Smooth muscle cell of the brain vasculature (primary cell): Measurements from ENCODE around the gene LASP1NB.

Experiments
- DNase-seq: peaks from one replicate; pipeline ENCODE4 v3.0.0-alpha.2; 2012; ENCODE audit warnings: low read depth, low spot score

The LASP1NB gene

DNA sequence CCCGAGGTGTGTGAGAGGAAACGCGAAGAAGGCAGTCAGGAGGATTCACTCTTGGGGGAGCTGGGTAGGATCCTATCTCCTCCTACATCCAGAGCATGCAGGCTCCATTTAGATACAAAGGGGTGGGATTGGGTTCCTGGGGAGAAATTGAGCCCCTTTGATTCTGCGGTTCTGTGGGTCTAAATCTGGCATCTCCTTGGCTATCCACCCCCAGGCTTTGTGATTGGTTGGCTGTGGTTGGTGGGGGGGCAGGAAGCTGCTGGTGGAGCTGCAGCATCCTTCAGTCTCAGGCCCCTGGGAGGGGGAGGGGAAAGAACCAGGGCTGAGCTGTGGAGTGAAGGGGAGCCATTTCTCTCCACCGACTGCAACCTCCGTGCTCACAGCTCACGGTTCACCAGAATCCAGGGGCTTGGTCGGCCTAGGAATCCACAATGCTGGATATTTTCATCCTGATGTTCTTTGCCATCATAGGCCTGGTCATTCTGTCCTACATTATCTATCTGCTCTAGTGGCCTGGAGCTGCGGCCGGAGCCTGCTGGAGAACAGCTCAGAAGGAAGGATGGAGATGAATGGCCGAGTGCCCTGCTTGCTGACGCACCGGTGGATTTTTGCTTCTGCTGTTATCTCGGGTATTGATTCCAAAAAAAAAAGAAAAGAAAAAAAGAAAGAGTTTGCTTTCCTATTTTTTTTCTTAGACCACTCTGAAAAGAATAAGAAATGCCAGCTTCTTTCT lies at the start of gene LASP1NB:
LASP1NB (plus strand) TSS at position 352 of the 733 bp plus-strand sequence.
- DNase-seq = no peak

DNA sequence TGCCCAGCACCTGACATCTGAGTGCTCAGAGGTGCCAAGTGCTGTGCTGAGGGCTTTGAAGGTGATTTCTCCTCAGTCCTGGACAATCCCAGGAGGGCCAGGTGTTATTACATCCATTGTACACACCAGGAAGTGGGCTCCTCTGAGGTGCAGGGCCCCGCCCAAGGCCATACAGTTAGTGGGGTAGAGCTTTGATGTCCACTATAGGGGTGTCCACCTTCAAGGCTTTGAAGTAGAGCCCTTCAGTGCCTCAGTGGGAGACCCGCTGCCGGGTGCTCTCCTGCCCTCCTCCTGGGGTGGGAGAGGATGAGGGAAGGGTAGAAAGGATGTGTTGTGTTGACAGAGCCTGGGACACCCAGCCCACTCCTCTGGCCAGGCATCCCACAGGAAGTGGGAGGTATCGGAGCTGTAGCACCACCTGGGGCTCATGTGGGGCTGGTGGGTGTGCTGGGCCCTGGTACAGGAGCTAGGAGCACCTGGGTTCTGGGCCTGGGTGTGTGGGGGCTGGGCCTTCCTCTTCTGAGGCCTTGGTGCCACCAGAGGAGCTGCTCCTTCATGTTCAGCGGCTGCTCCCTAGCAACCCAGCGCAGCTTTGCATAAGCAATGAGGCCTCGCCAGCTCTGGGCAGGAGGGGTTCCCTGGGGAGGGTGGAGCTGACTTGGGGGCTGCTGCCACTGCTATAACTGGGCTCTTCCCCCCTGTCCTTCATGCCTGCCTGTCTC lies 48.1 kb upstream of the LASP1NB start:
- no peak for DNase-seq

DNA sequence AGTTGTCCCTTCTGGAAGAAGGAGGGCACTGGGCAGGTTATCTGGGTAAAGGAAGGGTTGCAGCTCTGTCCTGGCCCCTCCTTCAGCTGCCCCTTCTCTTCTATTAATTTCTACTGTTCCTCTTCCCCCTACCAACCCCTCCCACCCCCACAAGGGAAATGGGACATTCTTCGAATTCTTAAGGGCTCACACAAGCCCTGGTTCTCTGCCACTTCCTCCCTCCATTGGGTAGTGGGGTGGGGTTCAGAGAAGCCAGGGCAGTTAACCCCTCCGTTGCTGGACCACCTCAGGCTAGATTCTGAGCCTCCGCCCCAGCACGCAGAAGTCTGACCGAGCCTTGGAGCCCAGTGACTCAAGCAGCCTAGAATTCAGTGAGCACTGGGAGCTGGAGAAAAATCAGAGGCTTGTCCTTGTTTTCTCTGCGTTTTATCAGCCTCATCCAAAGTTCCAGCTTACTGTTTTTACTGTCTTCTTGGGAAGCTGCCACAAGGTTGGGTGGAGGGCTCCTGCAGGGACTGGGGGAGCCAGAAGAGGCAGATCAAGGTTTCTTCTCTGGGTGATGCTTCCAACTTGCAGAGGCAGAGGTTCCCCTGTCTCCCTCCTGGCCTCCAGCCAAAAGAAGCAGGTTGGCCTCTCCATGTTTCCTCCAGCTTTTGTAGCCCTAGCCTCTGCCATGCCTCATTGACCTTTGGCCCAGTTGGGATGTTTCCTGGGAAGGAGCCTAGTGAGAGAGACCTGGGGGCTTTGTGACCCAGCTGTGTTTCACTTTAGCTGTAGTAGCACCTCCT lies 45.3 kb upstream of the LASP1NB start:
- no peak for DNase-seq

DNA sequence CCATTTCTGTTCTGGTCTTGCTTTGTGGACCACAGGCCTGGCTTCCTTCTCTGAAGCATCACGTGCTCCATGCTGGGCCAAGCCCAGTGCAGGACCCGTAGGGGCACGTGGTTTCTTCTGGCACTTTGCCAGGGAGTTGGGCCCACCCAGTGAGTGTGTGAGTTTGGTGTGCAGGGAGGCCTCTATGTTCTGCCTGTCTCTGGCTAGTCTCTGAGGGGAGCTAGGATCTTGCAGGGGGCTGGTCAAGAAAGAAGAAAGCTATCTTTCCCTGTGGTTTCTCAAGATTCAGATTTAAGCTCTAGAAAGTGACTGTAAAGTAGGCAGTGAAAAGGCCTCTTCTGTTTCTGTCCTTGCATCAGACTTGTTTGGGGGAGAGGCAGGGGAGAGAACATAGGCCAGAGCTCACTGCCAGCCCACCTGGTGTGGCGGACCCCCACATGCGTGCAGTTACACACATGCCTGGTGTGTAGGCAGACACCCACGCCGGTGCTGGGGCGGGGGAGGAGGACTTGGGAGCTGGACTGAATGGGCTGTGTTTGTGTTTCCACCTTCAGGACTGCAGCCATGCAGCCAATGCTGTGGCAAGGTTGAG lies 43.7 kb upstream of the LASP1NB start:
- no peak for DNase-seq

DNA sequence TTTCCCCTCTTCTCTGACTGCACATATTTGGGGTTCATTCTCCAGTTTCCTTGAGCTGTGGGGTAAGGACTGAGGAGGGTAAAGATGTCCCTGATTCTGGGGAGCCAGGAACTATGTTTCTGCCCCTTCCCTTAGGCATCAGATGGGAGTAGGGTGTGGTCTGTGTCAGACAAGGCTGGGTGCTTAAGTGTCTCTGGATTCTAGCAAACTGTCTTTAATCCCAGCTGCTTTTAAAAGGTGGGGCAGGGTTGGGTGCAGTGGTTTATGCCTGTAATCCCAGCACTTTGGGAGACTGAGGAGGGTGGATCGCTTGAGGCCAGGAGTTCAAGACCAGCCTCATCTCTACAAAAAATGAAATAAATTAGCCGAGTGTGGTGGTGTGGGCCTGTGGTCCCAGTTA lies 42.5 kb upstream of the LASP1NB start:
- no peak for DNase-seq

DNA sequence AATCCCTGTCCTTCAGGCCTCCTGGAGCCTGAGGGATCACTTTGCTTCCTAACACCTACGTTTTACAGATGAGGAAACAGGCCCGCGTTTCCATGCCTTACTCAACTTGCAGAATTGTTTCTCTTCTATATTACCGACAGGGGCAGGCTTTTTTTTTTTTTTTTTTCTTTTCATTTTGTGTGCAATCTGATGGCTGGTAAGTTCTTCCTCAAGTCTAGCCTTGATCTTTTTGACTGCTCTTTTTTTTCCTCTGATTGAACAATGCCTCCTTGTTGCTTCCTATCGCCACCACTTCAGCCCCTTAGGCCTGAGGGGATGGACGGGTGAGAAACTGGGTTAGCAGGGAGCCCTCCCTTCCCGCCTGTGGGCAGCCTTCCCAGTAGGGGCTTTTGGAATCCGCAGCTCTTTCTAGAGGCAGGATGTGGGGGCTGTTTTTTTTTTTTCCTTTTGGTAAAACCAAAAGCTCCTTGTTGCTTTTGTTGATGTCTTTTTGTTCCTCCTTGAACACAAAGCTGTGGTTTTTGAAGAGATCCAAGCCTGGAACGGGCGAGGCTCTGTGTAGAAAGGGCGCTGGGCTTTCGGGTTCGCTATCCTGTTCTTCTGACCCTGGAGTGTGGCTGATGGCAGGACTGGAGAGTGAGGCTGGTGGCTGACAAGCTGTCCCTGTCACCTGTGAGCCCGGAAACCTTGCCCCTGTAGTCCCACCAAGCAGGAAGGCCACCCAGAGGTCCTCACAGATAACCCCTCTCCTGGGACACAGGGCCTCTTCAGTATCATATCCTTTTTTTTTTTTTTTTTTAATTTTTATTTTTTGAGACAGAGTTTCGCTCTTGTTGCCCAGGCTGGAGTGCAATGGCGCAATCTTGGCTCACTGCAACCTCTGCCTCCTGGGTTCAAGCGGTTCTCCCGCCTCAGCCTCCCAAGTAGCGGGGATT lies 41.6 kb upstream of the LASP1NB start:
- no peak for DNase-seq

DNA sequence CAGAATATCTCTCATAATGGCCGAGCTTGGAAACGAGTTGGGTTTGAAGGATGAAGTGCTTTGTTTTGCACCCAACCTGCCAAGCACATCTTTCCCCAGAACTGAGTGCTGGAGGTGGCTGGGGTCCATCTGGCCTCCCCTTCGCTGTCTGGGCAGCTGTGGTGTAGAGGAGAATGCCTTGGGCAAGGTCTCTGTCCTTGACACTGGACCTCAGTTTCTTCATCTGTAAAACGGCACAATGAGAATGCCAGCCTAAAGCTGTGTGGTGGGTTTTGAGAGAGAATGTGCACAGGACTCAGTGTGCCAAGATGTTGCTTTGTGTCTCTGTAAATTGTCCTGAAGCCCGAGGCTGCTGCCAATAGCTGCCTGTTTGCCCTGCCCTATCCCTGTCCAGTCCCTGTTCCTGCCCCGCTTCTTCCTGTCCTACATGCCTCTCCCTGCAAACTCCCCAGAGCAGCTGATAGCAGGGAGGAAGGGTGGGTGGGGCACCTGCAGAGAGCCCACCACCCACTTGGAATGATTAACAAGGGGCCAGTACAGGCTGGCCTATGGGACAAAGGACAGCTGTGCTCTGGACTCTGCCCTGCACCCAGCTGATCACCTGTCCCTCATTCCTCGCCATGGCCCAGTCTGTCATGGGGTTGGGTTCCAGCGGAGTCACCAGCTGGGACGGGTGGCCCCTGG lies 40.2 kb upstream of the LASP1NB start:
- DNase-seq = no peak

DNA sequence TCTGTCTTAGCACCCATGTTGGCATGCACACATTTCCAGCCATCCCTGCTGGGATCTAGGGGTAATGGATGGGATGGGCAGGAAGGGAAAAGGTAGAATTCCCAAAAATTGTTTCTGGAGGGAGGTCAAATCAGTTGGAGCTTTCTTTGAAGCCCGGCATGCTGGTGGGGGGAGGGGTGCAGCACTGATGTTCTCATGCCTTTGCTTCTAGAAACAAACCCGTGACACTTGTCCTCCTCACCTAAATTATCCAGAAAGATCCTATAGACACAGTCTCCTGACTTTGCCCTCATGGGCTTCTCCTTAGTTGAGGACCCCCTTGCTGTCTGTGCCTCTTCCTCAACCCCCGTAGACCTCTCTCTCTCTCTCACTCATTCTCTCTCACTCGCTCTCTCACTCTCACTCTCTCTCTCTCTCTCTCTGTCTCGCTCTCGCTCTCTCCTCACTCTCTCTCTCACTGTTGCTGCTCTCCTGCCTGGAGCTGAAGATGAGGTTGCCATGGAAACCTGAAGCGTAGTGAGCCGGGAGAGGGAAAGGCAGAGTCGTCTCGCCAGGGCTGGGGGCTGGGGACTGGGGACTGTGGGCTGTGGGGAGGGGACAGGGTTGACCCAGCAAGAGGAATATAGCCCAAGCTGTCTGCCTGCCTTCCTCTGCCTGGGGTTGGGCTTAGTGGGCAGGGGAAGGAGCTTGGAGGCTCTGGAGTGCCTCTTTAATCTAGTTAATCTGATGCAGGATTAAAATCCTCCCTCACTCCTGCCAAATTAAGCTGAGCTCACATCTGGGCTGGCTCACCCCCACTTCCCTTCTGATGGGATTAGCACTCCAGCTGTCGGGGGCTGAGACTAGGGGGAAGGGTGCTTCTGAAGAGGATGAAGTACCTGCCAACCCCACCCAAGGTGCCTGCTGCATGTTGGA lies 39.4 kb upstream of the LASP1NB start:
- DNase-seq = no peak

DNA sequence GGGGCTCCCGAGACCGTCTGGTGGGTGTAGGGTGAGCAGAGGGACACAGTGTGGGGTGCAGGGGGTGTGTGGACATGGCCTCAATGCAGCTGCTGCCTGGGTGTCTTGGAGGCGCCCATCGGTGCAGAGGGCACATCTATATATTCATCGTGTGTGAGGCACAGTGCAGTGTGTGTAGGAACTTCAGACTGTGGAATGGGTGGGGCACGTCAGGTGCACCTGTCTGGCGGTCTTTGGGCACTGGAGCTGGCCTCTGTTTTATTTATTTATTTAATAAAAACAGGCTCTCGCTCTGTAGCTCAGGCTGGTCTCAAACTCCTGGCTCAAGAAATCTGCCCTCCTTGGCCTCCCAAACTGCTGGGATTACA lies 38.8 kb upstream of the LASP1NB start:
- DNase-seq = no peak

DNA sequence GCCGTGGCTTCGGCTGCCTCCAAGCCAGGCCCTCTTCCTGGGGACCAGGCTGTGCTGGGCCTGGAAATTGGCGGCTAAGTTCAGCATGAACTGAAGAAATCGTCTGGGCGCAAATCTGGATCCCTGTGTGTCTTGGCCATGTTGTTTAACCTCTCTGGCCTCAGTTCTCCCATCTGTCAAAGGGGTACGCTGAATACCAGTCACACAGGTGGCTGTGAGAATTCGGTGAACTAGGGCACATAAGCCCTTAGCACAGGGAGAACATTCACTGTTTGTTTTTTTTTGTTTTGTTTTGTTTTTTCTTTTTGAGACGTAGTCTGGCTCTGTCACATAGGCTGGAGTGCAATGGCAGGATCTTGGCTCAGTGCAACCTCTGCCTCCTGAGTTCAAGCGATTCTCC lies 36.6 kb upstream of the LASP1NB start:
- no peak for DNase-seq

DNA sequence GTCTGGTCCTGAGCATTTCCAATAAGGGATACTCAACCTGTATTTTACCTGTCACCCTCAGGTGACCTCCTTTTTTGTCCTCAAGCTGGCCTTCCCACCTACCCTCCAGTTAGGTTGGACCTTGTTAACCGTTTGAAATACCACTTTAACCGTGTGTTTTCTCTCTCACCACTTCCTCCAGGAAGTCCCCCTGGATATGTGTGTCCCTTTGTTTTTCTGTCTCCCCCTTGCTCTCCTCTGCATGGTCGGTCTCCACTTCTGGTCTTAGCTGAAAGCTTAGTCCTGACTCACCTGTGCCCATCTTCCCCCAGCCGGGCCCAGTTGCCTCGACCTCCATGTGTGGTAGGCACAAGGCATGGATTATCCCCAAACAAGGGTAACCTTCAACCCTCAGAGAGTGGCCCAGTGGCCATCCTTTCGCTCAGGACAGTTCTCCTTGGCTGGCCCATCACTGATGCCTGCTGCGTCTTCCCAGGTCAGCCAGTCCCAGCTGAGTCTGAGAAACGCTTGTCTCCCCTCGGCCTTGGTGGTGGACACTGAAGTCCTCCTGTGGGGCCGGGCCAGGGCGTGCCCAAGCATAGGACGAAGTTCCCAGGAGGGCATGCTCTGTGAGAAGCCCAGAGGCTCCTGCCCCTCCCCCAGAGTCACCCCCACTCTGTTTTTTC lies 35.5 kb upstream of the LASP1NB start:
- DNase-seq = no peak

DNA sequence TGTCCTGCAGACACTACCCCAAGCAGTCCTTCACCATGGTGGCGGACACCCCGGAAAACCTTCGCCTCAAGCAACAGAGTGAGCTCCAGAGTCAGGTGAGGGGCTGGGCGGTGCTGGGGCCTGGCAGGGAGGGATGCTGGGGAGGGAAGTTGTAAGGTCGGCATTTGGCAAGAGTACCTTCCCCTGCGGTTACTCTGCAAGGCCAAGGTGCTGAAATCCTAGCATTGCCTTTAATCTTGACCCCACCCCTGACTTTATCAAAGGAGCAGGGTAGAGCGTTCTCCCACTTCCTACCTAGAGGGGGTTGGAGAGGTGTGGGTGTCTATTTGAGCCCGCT lies 35.0 kb upstream of the LASP1NB start:
- DNase-seq = no peak

DNA sequence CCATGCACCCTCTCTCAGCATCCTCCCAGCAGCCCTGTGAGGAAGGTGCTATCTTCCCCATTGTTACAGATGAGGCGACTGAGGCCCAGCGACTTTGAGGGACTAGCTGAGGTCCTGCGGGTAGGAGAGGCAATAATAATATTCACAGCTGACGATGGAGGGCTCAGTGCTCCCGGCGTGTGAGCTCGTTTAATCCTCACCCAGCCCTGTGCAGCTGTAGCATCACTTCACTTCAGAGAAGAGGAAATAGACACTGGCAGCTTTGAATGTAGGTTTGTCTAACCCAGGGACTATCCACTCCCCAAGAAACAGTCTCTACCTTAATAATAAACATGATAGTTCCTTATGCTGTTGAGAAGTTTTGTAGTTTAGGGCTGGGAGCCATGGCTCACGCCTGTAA lies 34.0 kb upstream of the LASP1NB start:
- DNase-seq = no peak

DNA sequence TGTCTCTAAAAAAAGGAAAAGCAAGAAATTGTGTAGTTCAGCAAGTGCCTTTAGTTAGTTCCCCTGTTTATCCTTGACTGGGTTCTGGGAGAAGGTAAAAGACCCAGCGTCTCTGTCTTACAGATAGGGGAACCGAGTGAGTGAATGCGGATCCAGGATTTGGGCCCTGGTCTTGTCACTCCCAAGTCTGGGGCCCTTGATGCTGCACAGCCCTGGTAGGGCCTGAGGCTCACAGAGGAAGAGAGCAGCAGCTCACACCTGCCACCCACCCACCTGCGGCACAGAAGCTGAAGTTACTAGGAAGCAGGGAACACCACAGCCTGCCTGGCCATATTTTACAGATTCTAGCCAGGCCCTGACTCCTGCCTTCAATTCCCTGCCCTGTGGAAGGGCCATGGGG lies 33.3 kb upstream of the LASP1NB start:
- DNase-seq = no peak

DNA sequence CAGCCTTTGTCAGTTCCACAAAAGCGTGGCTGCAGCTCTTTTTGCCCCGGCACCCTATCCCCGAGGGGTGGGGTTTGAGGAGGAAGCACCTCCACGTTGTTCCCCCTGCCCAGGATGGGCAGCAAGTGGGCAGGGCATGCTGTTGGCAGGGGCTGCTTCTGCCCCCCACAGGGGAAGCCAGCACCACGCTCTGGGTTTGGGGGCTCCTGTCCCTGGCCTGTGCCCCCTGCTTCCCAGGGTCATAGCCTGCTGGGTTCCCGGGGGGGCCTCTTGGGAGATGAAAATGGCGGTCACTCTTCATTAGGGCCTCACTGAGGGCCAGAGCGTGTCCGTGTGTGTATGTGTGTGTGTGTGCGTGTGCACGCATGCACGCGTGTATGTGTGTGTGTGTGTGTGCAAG lies 32.8 kb upstream of the LASP1NB start:
- no peak for DNase-seq

DNA sequence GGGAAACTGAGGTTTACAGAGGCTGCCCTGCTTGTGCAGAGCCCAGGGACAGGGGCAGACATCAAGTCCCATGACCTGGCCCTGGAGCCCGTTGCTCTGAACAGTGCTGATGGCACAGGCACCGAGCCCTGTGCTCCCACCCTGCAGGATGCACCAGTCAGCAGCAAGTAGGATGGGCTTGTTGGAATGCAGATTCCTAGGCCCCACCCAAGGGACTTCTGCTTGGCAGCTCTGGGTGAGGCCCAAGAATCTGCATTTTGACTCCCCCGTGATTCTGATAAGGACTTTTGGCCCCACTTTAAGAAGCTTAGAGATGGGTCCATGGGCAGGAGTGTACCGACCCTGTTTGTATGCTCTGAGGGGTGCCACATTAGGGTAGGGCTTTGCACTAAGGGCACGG lies 32.3 kb upstream of the LASP1NB start:
- no peak for DNase-seq

DNA sequence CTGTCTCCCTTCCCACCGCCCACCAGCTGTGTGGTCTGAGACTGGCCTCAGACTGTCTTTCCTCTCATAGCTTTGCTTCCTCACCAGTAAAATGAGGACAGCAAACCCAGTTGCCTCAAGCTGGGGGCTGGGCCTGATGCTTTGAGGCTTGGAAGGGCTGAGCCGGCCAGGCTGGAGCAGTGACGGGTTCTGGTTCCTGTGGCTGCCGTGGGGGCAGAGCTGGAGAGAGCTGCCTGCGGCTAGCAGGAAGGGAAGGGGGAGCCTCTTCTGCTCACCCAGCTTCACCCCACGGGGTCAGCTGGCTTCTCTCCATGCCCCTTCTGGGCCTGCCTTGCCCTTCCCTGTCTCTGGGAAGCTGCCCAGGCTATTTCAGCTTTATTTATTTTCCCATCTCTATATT lies 31.8 kb upstream of the LASP1NB start:
- DNase-seq = no peak

DNA sequence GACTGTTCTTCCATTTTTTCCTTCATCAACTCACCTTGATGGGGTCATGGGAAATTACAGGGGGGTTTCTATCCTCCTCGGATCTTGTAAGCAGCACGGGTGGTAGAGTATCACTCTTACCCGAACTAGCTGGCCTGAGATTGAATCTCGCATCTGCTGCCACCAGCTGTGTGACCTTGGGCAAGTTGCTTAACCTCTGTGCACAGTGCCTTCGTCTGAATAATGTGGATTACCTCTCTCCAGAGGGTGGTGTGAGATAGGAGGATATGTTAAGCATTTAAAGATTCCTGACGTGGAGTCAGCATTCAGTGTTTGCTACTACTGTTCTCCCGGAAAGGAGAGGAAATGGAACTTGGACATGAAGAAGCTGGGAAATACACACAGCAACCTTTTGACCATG lies 31.1 kb upstream of the LASP1NB start:
- DNase-seq = no peak

DNA sequence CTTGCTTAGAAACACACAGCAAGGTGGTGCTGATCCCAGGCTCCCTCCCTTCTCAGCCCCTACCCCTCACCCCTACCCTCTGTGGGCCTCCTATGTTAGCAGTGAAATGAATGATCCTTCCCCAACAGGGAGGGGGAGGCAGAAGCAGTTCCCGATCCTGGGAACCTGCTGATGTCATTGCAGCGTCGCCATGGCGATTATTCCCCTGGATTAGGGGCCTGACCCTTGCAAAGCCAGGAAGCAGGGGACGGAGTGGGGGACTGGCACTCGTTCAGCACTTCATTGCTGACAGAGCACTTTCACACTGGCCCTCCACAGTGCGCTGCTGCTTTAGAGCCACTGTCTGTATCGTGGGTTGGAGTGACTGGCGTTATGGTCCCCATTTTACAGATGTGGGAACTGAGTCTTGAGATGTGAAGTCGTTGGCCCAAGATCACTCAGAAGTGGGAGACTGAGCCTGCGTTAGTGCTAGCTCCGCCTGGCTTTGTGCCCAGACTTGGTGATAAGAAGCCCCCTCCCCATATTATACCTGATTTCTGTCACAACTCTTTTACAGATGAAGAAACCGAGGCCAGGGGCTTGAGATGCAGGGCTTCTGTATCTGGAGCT lies 29.0 kb upstream of the LASP1NB start:
- no peak for DNase-seq
